Epithelial cell of proximal tubule (primary cell): ENCODE results near the gene NOTCH2. TPM values are rescaled to one million over a fixed set of nuclear protein-coding genes. Genes with fewer than 3 reads are reported as not detected.

ENCODE experiments used
- DNase-seq: peaks from one replicate; pipeline ENCODE4 v3.0.0-alpha.2; 2011; ENCODE audit warnings: low read depth
- H3K4me3 ChIP-seq: 2 replicates; pipeline ENCODE4 v1.5.1; 2011; ENCODE audit warnings: low read depth, mild to moderate bottlenecking, low read length
- CTCF ChIP-seq: conservative IDR thresholded peaks from 2 replicates; pipeline ENCODE4 v1.5.1; 2012; ENCODE audit warnings: low read depth, mild to moderate bottlenecking, low read length
- total RNA-seq: library from RNA; depleted of rRNA; stranded (reverse); fragments of >200 nt; gene quantifications from 2 replicates; pipeline ENCODE4 v1.2.3, GENCODE V29; 2015

Gene NOTCH2
- total RNA-seq, 1 donor from 2014 or later: 90.0 TPM

DNA sequence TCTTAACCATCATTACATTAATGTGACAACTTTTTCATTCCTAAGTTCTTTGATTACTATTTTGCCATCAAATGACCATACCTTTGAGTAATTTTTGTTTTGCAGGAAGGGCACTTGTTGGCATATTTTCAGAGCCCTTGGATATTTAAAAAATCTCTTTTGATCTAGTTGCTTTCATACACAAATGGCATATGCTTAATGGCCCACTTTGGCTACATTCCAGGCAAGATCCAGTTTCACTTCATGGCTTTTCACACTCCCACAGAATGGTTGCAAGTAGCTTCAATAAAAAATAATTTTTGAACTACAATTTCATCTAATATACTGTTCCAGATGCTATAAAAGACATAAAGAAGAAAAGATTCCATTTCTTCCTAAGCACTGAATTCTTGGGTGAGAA lies 191.3 kb downstream of the NOTCH2 start:
- TF ChIP-seq CTCF: no peak
- H3K4me3 ChIP-seq: no peak overlapping the region
- DNase-seq: no peak

GRCh38 chr1:119874186-119874585 lies 195.3 kb downstream of the NOTCH2 start:
- no peak overlapping the region for H3K4me3 ChIP-seq
- DNase-seq: no peak
- TF ChIP-seq CTCF: no peak

GRCh38 chr1:119873135-119874015 lies 196.1 kb downstream of the NOTCH2 start:
- no peak overlapping the region for H3K4me3 ChIP-seq
- no peak for DNase-seq
- no peak for TF ChIP-seq CTCF

DNA sequence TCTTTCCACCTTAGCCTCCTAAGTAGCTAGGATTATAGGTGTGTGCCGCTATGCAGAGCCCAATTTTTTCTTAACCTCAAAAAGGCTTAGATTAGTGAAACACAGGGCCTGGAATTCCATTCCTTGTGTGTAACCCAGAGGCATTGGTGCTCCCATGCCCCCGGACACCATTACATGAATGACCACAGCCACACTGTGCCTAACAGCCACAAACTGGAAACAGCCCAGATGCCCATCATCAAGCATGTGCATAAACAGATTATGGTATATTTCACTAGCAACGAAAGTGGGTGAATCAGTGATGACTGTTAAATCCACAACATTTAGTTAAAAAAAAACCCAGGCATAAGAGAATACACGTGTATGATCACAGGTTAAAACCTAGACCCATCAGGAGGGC lies 197.6 kb downstream of the NOTCH2 start:
- H3K4me3 ChIP-seq: no peak overlapping the region
- DNase-seq: no peak
- no peak for TF ChIP-seq CTCF

DNA sequence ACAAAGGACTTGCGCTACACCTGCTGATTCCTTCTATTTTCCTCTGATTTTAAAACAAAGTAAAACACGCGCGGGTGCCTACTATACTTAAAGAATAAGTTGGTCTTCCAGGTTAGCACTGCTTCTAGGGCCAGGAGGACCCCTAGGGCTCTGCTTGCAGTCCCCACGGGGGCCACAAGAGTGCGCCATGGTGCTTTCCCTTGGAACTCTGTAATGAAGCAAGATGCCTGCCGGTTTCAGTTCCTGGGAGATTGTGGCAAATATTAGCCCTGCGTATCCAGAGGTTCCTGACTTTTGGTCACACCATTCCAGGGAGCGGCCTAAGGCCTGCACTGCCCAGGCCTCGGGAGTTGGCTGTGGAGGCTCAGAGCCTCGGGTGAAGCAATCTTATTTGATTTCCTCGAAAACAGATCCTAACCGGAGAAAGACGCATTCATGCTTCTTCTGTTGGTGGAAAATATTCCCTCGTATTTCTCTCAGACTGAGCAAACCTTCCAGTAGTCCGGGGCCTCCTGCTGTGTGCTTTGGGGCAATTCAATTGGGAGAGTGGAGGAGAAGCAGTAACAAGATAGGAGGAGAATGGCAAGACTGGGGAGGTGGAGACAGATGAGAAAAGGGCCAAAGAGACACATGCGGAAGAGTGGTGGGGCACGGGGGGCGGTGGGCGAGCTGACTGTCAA lies 198.4 kb downstream of the NOTCH2 start:
- H3K4me3 ChIP-seq: no peak overlapping the region
- peak; percentile 99 for TF ChIP-seq CTCF
- no peak for DNase-seq

- no peak for TF ChIP-seq CTCF
- H3K4me3 ChIP-seq: no peak overlapping the region
- DNase-seq: no peak
Measured at GRCh38 chr1:119869995-119870394, 199.5 kb downstream of the NOTCH2 start.
